ENCODE results near the gene OSBPL5.

OSBPL5 gene

GRCh38 chr11:3164552-3165151 lies 458 bp downstream of the OSBPL5 start:
- Mint-ChIP-seq H3K27ac (no peak overlapping the region), H3K4me3 (peak overlapping the region; percentile 73), H3K4me1 (ENCODE audit: low read depth) (peaks cover 40% of the 10 kb centered on the region), H3K9me3 (ENCODE audit: low read depth) (no peaks in the 10 kb centered on the region), H3K36me3 (no peaks in the 10 kb centered on the region), H3K27me3 (no peaks in the 10 kb centered on the region)

- H3K27ac Mint-ChIP-seq, result peak overlapping the region; percentile 22
- H3K27me3 Mint-ChIP-seq, result no peaks in the 10 kb centered on the region
- H3K4me1 Mint-ChIP-seq (ENCODE audit: low read depth), result peaks cover 40% of the 10 kb centered on the region
- no peaks in the 10 kb centered on the region for H3K9me3 Mint-ChIP-seq (ENCODE audit: low read depth)
- H3K4me3 Mint-ChIP-seq, result peak overlapping the region; percentile 85
- H3K36me3 Mint-ChIP-seq, result no peaks in the 10 kb centered on the region
Observed at GRCh38 chr11:3164138-3164551, 965 bp downstream of the OSBPL5 start.

GRCh38 chr11:3163241-3163981 lies 1.7 kb downstream of the OSBPL5 start:
- no peaks in the 10 kb centered on the region for H3K9me3 Mint-ChIP-seq (ENCODE audit: low read depth)
- no peaks in the 10 kb centered on the region for H3K27me3 Mint-ChIP-seq
- no peaks in the 10 kb centered on the region for H3K36me3 Mint-ChIP-seq
- H3K4me1 Mint-ChIP-seq (ENCODE audit: low read depth), result peaks cover 41% of the 10 kb centered on the region
- H3K4me3 Mint-ChIP-seq, result peak overlapping the region; percentile 85
- peak overlapping the region; percentile 22 for H3K27ac Mint-ChIP-seq

GRCh38 chr11:3162410-3163240 lies 2.5 kb downstream of the OSBPL5 start:
- Mint-ChIP-seq H3K4me1 (ENCODE audit: low read depth) (peaks cover 44% of the 10 kb centered on the region), H3K27me3 (no peaks in the 10 kb centered on the region), H3K27ac (no peak overlapping the region), H3K9me3 (ENCODE audit: low read depth) (no peaks in the 10 kb centered on the region), H3K4me3 (peak overlapping the region; percentile 62), H3K36me3 (no peaks in the 10 kb centered on the region)

- Mint-ChIP-seq H3K27ac (no peak overlapping the region), H3K4me1 (ENCODE audit: low read depth) (peaks cover 51% of the 10 kb centered on the region), H3K9me3 (ENCODE audit: low read depth) (no peaks in the 10 kb centered on the region), H3K4me3 (no peak overlapping the region), H3K27me3 (no peaks in the 10 kb centered on the region), H3K36me3 (no peaks in the 10 kb centered on the region)
Observed at GRCh38 chr11:3161720-3162409, 3.2 kb downstream of the OSBPL5 start.

- Mint-ChIP-seq H3K9me3 (ENCODE audit: low read depth) (no peaks in the 10 kb centered on the region), H3K27ac (no peak overlapping the region), H3K4me3 (peak overlapping the region; percentile 52), H3K36me3 (no peaks in the 10 kb centered on the region), H3K27me3 (no peaks in the 10 kb centered on the region), H3K4me1 (ENCODE audit: low read depth) (peaks cover 51% of the 10 kb centered on the region)
Observed at GRCh38 chr11:3161309-3161708, 3.8 kb downstream of the OSBPL5 start.

- H3K27ac Mint-ChIP-seq, result no peak overlapping the region
- H3K27me3 Mint-ChIP-seq, result no peaks in the 10 kb centered on the region
- H3K36me3 Mint-ChIP-seq, result no peaks in the 10 kb centered on the region
- H3K4me1 Mint-ChIP-seq (ENCODE audit: low read depth), result peaks cover 50% of the 10 kb centered on the region
- H3K4me3 Mint-ChIP-seq, result peak overlapping the region; percentile 60
- H3K9me3 Mint-ChIP-seq (ENCODE audit: low read depth), result no peaks in the 10 kb centered on the region
Observed at GRCh38 chr11:3160252-3161031, 4.7 kb downstream of the OSBPL5 start.

- peaks cover 50% of the 10 kb centered on the region for H3K4me1 Mint-ChIP-seq (ENCODE audit: low read depth)
- H3K27me3 Mint-ChIP-seq, result no peaks in the 10 kb centered on the region
- H3K36me3 Mint-ChIP-seq, result no peaks in the 10 kb centered on the region
- H3K27ac Mint-ChIP-seq, result no peak overlapping the region
- H3K4me3 Mint-ChIP-seq, result no peak overlapping the region
- H3K9me3 Mint-ChIP-seq (ENCODE audit: low read depth), result no peaks in the 10 kb centered on the region
Observed at GRCh38 chr11:3159296-3160190, 5.6 kb downstream of the OSBPL5 start.

- peaks cover 46% of the 10 kb centered on the region for H3K4me1 Mint-ChIP-seq (ENCODE audit: low read depth)
- no peak overlapping the region for H3K27ac Mint-ChIP-seq
- no peaks in the 10 kb centered on the region for H3K9me3 Mint-ChIP-seq (ENCODE audit: low read depth)
- no peak overlapping the region for H3K4me3 Mint-ChIP-seq
- H3K36me3 Mint-ChIP-seq, result no peaks in the 10 kb centered on the region
- H3K27me3 Mint-ChIP-seq, result no peaks in the 10 kb centered on the region
Observed at GRCh38 chr11:3158821-3159220, 6.3 kb downstream of the OSBPL5 start.

GRCh38 chr11:3158131-3158591 lies 6.9 kb downstream of the OSBPL5 start:
- H3K27me3 Mint-ChIP-seq, result no peaks in the 10 kb centered on the region
- H3K36me3 Mint-ChIP-seq, result no peaks in the 10 kb centered on the region
- H3K4me1 Mint-ChIP-seq (ENCODE audit: low read depth), result peaks cover 39% of the 10 kb centered on the region
- H3K9me3 Mint-ChIP-seq (ENCODE audit: low read depth), result no peaks in the 10 kb centered on the region
- H3K27ac Mint-ChIP-seq, result no peak overlapping the region
- peak overlapping the region; percentile 23 for H3K4me3 Mint-ChIP-seq

GRCh38 chr11:3157381-3158130 lies 7.6 kb downstream of the OSBPL5 start:
- H3K4me3 Mint-ChIP-seq, result no peak overlapping the region
- no peak overlapping the region for H3K27ac Mint-ChIP-seq
- peaks cover 33% of the 10 kb centered on the region for H3K4me1 Mint-ChIP-seq (ENCODE audit: low read depth)
- H3K36me3 Mint-ChIP-seq, result no peaks in the 10 kb centered on the region
- H3K9me3 Mint-ChIP-seq (ENCODE audit: low read depth), result no peaks in the 10 kb centered on the region
- no peaks in the 10 kb centered on the region for H3K27me3 Mint-ChIP-seq

- Mint-ChIP-seq H3K27me3 (no peaks in the 10 kb centered on the region), H3K4me1 (ENCODE audit: low read depth) (peaks cover 27% of the 10 kb centered on the region), H3K9me3 (ENCODE audit: low read depth) (no peaks in the 10 kb centered on the region), H3K4me3 (no peak overlapping the region), H3K36me3 (no peaks in the 10 kb centered on the region), H3K27ac (no peak overlapping the region)
Observed at GRCh38 chr11:3156661-3157311, 8.3 kb downstream of the OSBPL5 start.

Measured in activated naive CD8-positive, alpha-beta T cell (primary cell).